HT-29 (cell line): ENCODE measurements around the gene LINC00305. TPM values are rescaled to one million over a fixed set of nuclear protein-coding genes. Genes with fewer than 3 reads are reported as not detected.

Source experiments
- DNase-seq: peaks from one replicate; pipeline ENCODE4 v3.0.0-alpha.2; 2015; ENCODE audit warnings: low spot score
- total RNA-seq: library from RNA; depleted of rRNA; stranded (reverse); fragments of >200 nt; shearing (Covaris generic); gene quantifications from 2 replicates; pipeline ENCODE4 v1.2.3, GENCODE V29; 2014

LINC00305 gene
- total RNA-seq, 1 experiment from 2014 or later = not detected

GRCh38 chr18:64115881-64116280 lies 33.0 kb downstream of the LINC00305 start:
- no peak for DNase-seq

DNA sequence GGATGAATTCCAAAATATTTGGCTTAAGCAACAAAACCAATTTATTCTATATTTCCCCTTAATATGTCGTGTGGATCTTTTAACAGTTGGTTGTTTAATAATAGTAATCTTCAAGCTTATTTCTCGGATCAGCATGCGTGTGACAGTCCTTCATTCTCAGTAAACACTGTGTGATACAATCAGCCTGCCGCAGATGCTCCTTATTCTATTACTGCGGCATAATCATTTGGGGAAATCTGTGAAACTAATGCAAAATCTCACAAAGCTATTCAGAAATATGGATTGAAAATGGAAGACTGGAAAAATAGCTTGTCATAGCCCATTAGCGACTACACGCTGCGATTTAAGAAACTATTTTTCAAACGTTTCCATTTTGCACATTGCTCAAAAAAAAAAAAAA lies 36.9 kb downstream of the LINC00305 start:
- DNase-seq = no peak

DNA sequence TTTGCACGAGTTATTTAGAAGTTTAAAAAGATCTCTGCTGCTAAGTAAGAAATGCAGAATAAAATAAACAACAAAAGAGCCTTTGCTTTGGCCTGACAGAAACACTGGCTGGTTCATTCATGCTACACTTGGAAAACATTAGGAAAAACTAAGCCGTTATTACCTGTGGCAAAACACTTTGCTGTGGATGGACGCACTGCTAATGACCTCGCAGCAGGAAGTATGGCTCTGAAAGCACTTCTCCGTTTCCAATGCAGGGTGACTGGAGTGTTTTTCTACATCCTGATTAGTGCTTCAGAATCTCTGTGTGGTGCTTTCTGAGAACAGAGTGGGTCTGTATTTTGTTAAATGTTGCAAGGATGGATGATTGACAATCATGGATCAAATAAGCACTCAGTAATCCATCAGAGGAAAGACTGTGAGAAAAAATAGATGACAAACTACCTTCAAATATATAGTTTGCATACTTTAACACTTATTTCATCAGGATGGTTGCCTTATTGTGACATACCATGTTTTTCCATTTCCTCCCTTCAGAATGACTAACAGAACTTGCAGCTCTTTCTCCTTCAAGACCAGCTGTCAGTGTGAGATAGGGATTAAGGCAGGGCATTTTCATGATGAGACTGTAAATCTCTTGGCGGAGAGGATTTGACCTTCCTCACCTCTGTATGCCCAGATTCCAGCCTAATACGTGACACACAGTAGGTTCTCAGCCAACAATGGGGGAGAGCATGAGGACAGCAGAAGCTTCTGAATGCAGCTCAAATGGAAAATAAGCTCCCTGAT lies 38.0 kb downstream of the LINC00305 start:
- DNase-seq = no peak

DNA sequence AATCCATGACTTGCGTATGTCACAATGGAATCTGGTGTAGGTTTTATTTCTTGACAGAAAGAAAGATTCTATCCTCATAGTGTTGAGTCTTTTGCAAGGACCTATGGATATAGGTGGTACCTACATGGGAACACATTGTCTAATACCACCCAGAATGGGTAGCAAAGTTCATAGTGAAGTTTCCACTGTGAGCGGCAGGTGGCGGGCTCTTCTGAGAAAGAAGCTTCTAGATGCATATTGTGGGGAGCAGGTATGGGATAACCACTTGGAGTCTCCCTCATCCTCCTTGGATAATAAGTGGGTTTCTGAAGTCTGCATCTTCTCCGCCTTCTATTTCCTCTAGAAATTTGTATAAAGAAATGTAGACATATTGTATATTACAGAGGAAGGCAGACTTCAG lies 44.9 kb downstream of the LINC00305 start:
- peak; percentile 54 for DNase-seq

GRCh38 chr18:64100116-64100922 lies 48.6 kb downstream of the LINC00305 start:
- DNase-seq = no peak

GRCh38 chr18:64099244-64099643 lies 49.6 kb downstream of the LINC00305 start:
- no peak for DNase-seq

DNA sequence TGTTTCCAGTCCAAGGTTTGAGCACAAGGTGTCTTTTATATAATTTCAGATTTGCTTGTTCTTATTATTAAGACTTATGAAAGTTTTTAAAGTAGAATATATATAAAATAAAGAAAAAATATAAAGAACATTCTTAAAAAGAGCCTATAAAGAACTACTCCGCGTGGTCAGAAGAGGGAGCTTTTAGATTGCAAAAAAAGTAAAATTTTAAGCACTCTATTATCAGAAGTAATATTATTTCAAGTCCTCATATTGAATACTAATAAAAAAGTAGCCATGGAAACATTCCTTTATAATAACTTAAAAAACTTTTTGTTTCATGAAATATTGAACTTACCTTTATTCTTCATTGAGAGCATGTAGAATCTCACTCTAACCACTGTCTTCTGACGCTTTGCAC lies 51.4 kb downstream of the LINC00305 start:
- no peak for DNase-seq

- no peak for DNase-seq
These were observed 53.8 kb downstream of the LINC00305 start for GRCh38 chr18:64095056-64095455.

GRCh38 chr18:64094210-64094609 lies 54.7 kb downstream of the LINC00305 start:
- DNase-seq = no peak

DNA sequence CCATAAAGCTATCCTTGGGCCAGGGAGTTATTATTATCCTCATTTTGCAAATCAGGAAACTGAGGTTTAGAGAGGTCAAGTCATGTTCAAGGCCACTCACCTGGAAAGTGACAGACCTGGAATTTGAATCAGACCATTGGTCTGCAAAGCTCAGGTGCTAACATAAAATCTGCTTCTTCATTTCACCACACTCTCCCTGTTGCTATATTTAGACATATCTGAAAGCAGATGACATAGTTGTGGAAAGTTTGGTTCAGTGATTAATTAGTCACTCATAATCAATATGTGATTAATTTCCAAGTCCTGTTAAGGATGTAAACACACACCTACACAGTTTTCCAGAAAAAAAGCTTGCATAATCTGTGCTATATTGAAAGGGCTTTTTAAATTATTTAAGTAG lies 57.4 kb downstream of the LINC00305 start:
- DNase-seq = no peak

DNA sequence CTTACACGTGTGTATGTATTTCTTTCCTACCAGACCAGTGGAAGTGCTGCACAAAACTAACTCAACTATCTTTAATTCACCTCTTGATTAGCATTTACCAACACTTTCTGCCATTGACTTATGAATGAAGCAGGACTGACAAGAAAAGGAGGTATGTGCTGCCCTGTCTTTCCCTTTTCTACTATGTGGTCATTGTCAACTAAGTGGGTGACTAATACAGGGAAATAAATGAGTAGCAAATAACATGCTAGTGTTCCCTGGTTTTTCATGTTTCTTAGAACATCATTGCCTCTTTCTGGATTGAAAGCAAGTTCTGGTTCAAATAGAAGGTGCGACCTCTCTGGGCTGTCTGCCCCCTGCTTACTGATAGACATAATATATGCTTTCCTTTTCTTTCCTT lies 58.0 kb downstream of the LINC00305 start:
- DNase-seq = no peak

DNA sequence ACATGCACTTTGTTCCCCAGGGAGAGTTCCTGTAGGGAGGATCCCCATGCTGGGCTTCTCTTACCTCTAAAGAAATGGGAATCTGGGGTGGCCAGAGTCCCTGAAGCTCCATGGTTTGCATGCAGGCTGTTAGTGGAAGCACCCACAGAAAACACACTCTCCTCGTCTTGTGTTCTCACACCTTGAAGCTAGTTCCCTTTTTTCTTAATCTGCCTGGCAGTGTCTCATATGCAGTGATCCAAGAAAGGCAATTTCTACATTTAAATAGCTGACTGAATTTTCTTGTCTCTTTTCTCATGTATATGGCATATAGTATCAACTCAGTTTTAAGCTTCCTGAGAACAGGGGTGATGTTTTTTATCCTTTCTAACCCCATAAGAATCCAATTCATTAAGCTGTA lies 65.0 kb downstream of the LINC00305 start:
- DNase-seq = no peak

- DNase-seq = no peak
These were observed 66.4 kb downstream of the LINC00305 start for GRCh38 chr18:64082513-64082912.

GRCh38 chr18:64082054-64082453 lies 66.8 kb downstream of the LINC00305 start:
- no peak for DNase-seq

DNA sequence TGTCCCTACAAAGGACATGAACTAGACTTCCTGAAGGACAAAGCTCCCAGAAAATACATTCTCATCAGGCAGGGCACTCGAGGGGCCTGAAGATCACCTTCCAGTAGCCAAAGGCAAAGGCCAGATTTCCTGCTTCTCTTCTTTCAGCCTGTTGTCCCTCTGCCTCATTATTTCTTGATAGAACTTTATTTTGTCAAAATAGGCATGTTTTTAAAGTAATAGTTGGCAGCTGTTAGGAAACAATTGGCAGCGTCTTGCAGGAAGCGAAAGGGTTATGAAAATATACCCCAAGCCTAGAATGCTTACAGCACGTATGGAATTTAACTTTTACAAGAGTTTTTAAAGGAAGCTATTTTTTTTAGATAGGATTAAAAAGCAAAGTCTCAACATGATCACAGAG lies 74.9 kb downstream of the LINC00305 start:
- no peak for DNase-seq

GRCh38 chr18:64055019-64055418 lies 93.9 kb downstream of the LINC00305 start:
- DNase-seq = no peak

DNA sequence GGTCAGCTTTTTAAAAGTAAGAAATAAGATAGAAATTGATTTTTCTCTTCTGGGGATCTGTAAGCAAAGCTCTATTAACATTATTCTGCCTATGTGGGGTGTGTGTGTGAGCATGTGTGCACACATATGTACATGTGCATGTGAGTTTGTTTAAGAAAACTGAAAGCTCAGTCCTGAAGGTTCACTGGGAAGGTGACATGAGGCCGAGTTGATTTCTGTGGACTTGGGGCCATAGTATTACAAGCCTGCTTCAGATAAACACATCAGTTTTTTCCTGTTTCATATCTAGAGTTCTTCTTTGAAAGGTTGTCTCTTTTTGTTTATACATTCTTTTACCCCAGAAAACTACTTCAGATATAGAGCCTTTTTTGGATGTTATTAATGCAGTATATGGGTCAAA lies 95.6 kb downstream of the LINC00305 start:
- no peak for DNase-seq

GRCh38 chr18:64052772-64053171 lies 96.1 kb downstream of the LINC00305 start:
- DNase-seq = no peak

DNA sequence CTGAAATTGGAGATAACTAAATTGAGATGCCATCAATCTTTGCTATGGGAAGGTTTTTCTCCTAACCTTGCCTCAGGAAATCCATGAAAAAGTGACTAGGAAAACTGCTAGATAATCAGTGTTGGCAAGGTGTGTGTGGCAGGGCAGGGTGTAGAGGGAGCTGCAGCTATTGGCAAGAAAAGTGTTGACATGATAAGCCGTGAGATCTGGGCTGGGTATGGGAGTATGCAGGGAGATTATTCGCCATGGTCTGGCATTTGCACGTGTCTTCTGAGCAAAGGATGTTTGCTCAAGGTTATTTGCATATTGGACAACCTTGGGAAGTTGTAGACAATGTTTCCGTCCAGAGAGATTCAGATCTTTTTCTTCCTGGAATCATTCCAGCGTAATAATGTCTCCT lies 104.3 kb downstream of the LINC00305 start:
- no peak for DNase-seq

DNA sequence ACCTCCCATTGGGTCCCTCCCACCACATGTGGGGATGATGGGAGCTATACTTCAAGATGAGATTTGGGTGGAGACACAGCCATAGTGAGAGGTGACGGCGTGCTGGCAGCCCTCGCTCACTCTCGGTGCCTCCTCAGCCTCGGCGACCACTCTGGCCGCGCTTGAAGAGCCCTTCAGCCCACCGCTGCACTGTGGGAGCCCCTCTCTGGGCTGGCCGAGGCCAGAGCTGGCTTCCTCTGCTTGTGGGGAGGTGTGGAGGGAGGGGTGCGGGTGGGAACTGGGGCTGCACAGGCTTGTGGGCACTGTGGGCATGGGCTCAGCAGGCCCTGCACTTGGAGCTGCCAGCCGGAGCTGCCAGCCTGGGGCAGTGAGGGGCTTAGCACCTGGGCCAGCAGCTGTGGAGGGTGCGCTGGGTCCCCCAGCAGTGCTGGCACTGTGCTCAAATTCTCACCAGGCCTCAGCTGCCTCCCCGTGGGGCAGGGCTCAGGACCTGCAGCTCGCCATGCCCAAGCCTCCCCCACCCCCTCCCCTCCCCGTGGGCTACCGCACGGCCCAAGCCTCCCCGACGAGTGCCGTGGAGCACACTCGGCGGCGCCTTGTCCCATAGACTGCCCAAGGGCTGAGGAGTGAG lies 106.0 kb downstream of the LINC00305 start:
- no peak for DNase-seq

GRCh38 chr18:64037812-64038414 lies 111.0 kb downstream of the LINC00305 start:
- DNase-seq = peak; percentile 43

DNA sequence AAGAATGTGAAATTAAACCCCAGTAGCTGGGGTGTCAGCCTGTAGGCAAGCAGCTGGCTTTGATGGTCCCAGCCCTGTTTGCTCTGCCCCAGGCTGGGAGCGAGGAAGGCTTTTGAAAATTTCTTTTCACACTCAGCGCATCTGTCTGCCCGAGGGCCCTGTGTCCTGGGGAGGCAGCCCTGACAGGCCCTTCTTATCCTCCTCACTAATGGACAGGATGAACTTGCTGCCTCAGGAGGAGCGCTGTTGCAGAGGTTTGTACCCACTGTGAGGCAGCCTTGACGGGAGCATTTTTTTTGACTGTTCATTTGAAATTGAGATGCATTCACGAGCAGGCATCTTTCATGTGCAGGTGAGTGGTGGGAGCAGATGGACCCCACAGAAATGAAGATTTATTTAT lies 116.6 kb downstream of the LINC00305 start:
- no peak for DNase-seq
